ENCODE measurements around the gene GAS6. TPM values are rescaled to one million over a fixed set of nuclear protein-coding genes. Genes with fewer than 3 reads are reported as not detected.

The GAS6 gene
- total RNA-seq, 1 experiment from 2014 or later, result 49.4 TPM

DNA sequence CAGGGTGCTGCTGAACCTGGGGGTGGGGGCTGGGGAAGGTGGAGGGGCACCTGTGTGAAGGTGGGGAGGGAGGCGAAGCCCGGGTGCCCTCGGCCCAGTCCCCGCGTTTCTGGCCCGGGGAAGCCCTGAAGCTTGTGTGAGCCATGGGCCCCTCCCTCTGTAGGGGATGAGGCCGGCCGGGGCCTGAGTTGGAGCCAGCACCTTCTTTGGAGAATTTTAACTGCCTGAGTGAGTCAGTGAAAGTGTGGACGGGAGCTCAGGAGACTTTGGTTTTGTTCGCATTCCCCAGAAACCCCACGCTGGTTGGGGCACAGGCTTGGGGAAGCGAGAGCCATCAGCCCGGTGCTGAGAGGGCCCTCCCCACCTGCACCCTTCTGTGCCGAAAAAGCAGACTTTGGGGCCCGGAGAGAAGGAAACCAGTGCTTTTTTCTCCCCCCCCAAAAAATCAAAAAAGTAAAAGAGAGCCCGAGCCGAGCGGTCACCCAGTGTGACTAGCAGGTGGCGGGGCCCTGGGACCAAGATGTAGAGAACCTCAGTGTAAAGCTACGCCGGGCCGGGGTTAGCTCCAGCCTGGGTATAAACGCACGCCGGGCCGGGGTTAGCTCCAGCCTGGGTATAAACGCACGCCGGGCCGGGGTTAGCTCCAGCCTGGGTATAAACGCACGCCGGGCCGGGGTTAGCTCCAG lies 59.7 kb downstream of the GAS6 start:
- H3K27me3 ChIP-seq (ENCODE audit: insufficient read depth, low read length), result no peaks in the 10 kb centered on the region
- H3K27ac ChIP-seq (ENCODE audit: low read depth, low read length), result no peak overlapping the region
- H3K4me3 ChIP-seq (replicated peaks in 1 of 2; ENCODE audit: low read depth in 1 of 2, low read length in 2 of 2), result no peak overlapping the region
- ATAC-seq, result no peak
- CTCF ChIA-PET, result no interaction called here
- H3K9me2 ChIP-seq (ENCODE audit: insufficient read depth), result no peaks in the 10 kb centered on the region
- RAD21 ChIA-PET (ENCODE audit: low non-redundant PET in 1 of 2, low total read pairs in 2 of 2, uncharacterized antibody in 2 of 2, unreplicated experiment in 2 of 2), result no interaction called here
- no peak overlapping the region for H3K9ac ChIP-seq (ENCODE audit: low read length)
- DNase-seq (ENCODE audit: low read depth, low spot score), result no peak
- H3K4me1 ChIP-seq (ENCODE audit: control insufficient read depth in 1 of 2, insufficient read depth in 2 of 2, low read length in 2 of 2), result peaks cover 0 to 7% of the 10 kb centered on the region in 2 experiments; a peak in 2 of 4 replicates
- BruUV-seq (replicated peaks), result no TSS peak
- POLR2A ChIA-PET, result no interaction called here
- intact Hi-C loops (cut with micrococcal nuclease), result no loop called here
- H4K20me1 ChIP-seq (ENCODE audit: insufficient read depth), result no peaks in the 10 kb centered on the region
- no peak overlapping the region for H2AFZ ChIP-seq (ENCODE audit: low read depth, low read length, poor library complexity, severe bottlenecking)
- no peaks in the 10 kb centered on the region for H3K36me3 ChIP-seq (ENCODE audit: control insufficient read depth in 1 of 2, insufficient read depth in 2 of 2, low read length in 2 of 2)
- TF ChIP-seq EZH2phosphoT487 (IDR thresholded peaks at IDR 0.05; ENCODE audit: borderline replicate concordance) (no peak), CBX3 (IDR thresholded peaks at IDR 0.05; ENCODE audit: low read depth) (no peak), FOSL1 (IDR thresholded peaks at IDR 0.05; ENCODE audit: low read depth) (no peak), CEBPB (IDR thresholded peaks at IDR 0.05; ENCODE audit: low read depth) (no peak), EZH2 (IDR thresholded peaks at IDR 0.05) (no peak), SRF (IDR thresholded peaks at IDR 0.05; ENCODE audit: low read depth) (no peak)
- TF ChIP-seq, protein P1, sequence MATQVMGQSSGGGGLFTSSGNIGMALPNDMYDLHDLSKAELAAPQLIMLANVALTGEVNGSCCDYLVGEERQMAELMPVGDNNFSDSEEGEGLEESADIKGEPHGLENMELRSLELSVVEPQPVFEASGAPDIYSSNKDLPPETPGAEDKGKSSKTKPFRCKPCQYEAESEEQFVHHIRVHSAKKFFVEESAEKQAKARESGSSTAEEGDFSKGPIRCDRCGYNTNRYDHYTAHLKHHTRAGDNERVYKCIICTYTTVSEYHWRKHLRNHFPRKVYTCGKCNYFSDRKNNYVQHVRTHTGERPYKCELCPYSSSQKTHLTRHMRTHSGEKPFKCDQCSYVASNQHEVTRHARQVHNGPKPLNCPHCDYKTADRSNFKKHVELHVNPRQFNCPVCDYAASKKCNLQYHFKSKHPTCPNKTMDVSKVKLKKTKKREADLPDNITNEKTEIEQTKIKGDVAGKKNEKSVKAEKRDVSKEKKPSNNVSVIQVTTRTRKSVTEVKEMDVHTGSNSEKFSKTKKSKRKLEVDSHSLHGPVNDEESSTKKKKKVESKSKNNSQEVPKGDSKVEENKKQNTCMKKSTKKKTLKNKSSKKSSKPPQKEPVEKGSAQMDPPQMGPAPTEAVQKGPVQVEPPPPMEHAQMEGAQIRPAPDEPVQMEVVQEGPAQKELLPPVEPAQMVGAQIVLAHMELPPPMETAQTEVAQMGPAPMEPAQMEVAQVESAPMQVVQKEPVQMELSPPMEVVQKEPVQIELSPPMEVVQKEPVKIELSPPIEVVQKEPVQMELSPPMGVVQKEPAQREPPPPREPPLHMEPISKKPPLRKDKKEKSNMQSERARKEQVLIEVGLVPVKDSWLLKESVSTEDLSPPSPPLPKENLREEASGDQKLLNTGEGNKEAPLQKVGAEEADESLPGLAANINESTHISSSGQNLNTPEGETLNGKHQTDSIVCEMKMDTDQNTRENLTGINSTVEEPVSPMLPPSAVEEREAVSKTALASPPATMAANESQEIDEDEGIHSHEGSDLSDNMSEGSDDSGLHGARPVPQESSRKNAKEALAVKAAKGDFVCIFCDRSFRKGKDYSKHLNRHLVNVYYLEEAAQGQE (IDR thresholded peaks at IDR 0.05; ENCODE audit: low read depth), result no peak
- H3K4me2 ChIP-seq (ENCODE audit: low read length), result no peak overlapping the region
- H3K79me2 ChIP-seq (ENCODE audit: insufficient read depth, low read length), result no peaks in the 10 kb centered on the region
- H3K9me3 ChIP-seq (ENCODE audit: control insufficient read depth in 1 of 2, insufficient read depth in 1 of 2, low read depth in 1 of 2, low read length in 2 of 2), result peaks cover 8 to 13% of the 10 kb centered on the region in 2 experiments; a peak in 2 of 4 replicates

Data from HCT116 (cell line).